DOHH2 (cell line): ENCODE measurements around the gene UNC93B1.

Experiments
- CTCF ChIP-seq: fragments of 200-600 bp; sonication (generic); IDR thresholded peaks from one replicate; pipeline ENCODE4 v1.5.1; 2014; ENCODE audit warnings: antibody characterized with exemption, mild to moderate bottlenecking, low read depth, low read length; ENCODE audit not compliant: poor library complexity, severe bottlenecking
- EZH2phosphoT487 ChIP-seq: fragments of 200-600 bp; sonication (generic); IDR thresholded peaks from 2 replicates; pipeline ENCODE4 v1.6.1; 2017; ENCODE audit warnings: borderline replicate concordance, mild to moderate bottlenecking, antibody characterized with exemption, low read length, moderate library complexity, mixed read lengths

- TF ChIP-seq CTCF (no peak), EZH2phosphoT487 (no peak)
Measured at GRCh38 chr11:68050371-68050841, 46.5 kb upstream of the UNC93B1 start.
